Psoas muscle (tissue), 8 donors: ENCODE measurements around the gene GRIN2D. TPM values are rescaled to one million over a fixed set of nuclear protein-coding genes. Genes with fewer than 3 reads are reported as not detected.

Source experiments
- ATAC-seq, 4 donors: fragments of 200-7000 bp; cut with Tn5 transposase; one replicate each; pipeline ENCODE4 v1.9.1; 2020; ENCODE audit warnings: moderate library complexity in 3 of 4, mild to moderate bottlenecking in 2 of 4
- DNase-seq, 2 donors: peaks; one replicate each; pipeline ENCODE4 v3.0.0-alpha.2; 2020
- H3K27ac ChIP-seq: fragments of 200-600 bp; one replicate; pipeline ENCODE4 v1.8.0; 2022
- H3K27me3 ChIP-seq, 3 donors: fragments of 200-600 bp in 1 of 3; one replicate each; pipeline versions ENCODE4 v1.6.1 to v1.8.0; 2013 to 2022; ENCODE audit warnings: low read length in 2 of 3, mild to moderate bottlenecking in 2 of 3, moderate library complexity in 1 of 3; ENCODE audit not compliant: insufficient read depth in 3 of 3
- H3K36me3 ChIP-seq, 2 donors: fragments of 200-600 bp in 1 of 2; one replicate each; pipeline versions ENCODE4 v1.6.1 to v1.8.0; 2013 to 2022; ENCODE audit warnings: low read depth in 1 of 2, mild to moderate bottlenecking in 1 of 2, moderate library complexity in 1 of 2; ENCODE audit not compliant: insufficient read depth in 1 of 2
- H3K4me1 ChIP-seq: fragments of 200-600 bp; one replicate; pipeline ENCODE4 v1.8.0; 2022
- H3K4me3 ChIP-seq: fragments of 200-600 bp; one replicate; pipeline ENCODE4 v1.8.0; 2022; ENCODE audit warnings: mild to moderate bottlenecking
- H3K9me3 ChIP-seq: fragments of 200-600 bp; one replicate; pipeline ENCODE4 v1.8.0; 2022
- CTCF ChIP-seq: fragments of 200-600 bp; IDR thresholded peaks from one replicate; pipeline ENCODE4 v1.8.0; 2022; ENCODE audit warnings: antibody characterized with exemption
- WGBS, 3 donors: extraction: QIAGEN DNeasy Blood & Tissue Kit; methylation state at CpG; one replicate each; pipeline versions ENCODE4 v1.1.6 to v1.1.7; 2013; 5-methylcytosine and 5-hydroxymethylcytosine counted together
- intact Hi-C, 2 donors: fragments of 100-400 bp; cut with DNase I; formaldehyde crosslinking; loops; one replicate each; pipeline versions ENCODE4 v1.11.0 to v1.14.2; 2022
- polyA plus RNA-seq, 3 donors: library from polyadenylated mRNA; stranded (reverse); fragments of 200-250 nt; gene quantifications; one replicate each; pipeline ENCODE4 v1.2.3, GENCODE V29; 2013
- total RNA-seq, 4 donors: library from RNA; stranded (reverse); fragmentation: NEBNext Ultra II Directional in 2 of 4; extraction: Animal tissue kit (Norgen Biotek cat#: 25700) in 2 of 4; gene quantifications; one replicate each; pipeline versions ENCODE4 v1.2.1 to v1.2.4, GENCODE V29; 2021 to 2023
- donor health status: healthy with polysubstance abuse.
- donor health status: DM: no; HTN: no; CAD: no; lungs with moderate emphysema.
- donor health status: Bipolar disorder and iron deficiency.
- donor health status: healthy.
- donor health status: DM: yes; HTN: yes; CAD: no.
- donor health status: DM: no; HTN: no; CAD: no.
- donor health status: DM: no; HTN: no; CAD: no.
- donor health status: DM: yes; HTN: yes; CAD: no.

Gene GRIN2D
- total and polyA plus RNA-seq, 7 donors: 0.03 to 0.21 (median 0.04) TPM

GRCh38 chr19:48372904-48373303 is 20.6 kb upstream of the GRIN2D start:
- no peak overlapping the region for H3K4me3 ChIP-seq
- intact Hi-C loops: no loop called here
- no peaks in the 10 kb centered on the region for H3K4me1 ChIP-seq
- no peaks in the 10 kb centered on the region for H3K9me3 ChIP-seq
- ATAC-seq (no peak), DNase-seq (no peak)
- H3K36me3 ChIP-seq: no peaks in the 10 kb centered on the region
- H3K27me3 ChIP-seq: no peaks in the 10 kb centered on the region
- H3K27ac ChIP-seq: no peak overlapping the region
- no peak for TF ChIP-seq CTCF
- WGBS, 3 donors: 55 to 64% (median 61%) methylated on average over 4 of the region's 4 CpGs

GRCh38 chr19:48373567-48373966 is 19.9 kb upstream of the GRIN2D start:
- Histone ChIP-seq H3K27ac (no peak overlapping the region), H3K9me3 (no peaks in the 10 kb centered on the region), H3K27me3 (no peaks in the 10 kb centered on the region), H3K36me3 (no peaks in the 10 kb centered on the region), H3K4me1 (no peaks in the 10 kb centered on the region), H3K4me3 (no peak overlapping the region)
- DNase-seq: no peak
- intact Hi-C loops: no loop called here
- WGBS, 3 donors: 81 to 88% (median 87%) methylated on average over 11 of the region's 11 CpGs
- no peak for ATAC-seq
- TF ChIP-seq CTCF: no peak

- H3K27ac ChIP-seq: no peak overlapping the region
- intact Hi-C loops: no loop called here
- WGBS, 3 donors: 87 to 89% (median 88%) methylated on average over 10 of the region's 10 CpGs
- no peak overlapping the region for H3K4me3 ChIP-seq
- no peaks in the 10 kb centered on the region for H3K9me3 ChIP-seq
- peaks cover 2 to 29% of the 10 kb centered on the region in 2 donors for H3K36me3 ChIP-seq
- H3K4me1 ChIP-seq: no peaks in the 10 kb centered on the region
- ATAC-seq (no peak), DNase-seq (no peak)
- H3K27me3 ChIP-seq: no peaks in the 10 kb centered on the region
- TF ChIP-seq CTCF: no peak
Measured at GRCh38 chr19:48378194-48378570, 15.3 kb upstream of the GRIN2D start.

GRCh38 chr19:48379058-48379457 is 14.4 kb upstream of the GRIN2D start:
- DNase-seq (no peak), ATAC-seq (no peak)
- H3K4me1 ChIP-seq: no peaks in the 10 kb centered on the region
- no peak overlapping the region for H3K4me3 ChIP-seq
- 77 to 86% (median 84%) methylated on average over 5 of the region's 5 CpGs for WGBS, 3 donors
- H3K36me3 ChIP-seq: peaks cover 2 to 38% of the 10 kb centered on the region in 2 donors
- no peak overlapping the region for H3K27ac ChIP-seq
- TF ChIP-seq CTCF: no peak
- H3K27me3 ChIP-seq: no peaks in the 10 kb centered on the region
- intact Hi-C loops: no loop called here
- no peaks in the 10 kb centered on the region for H3K9me3 ChIP-seq

GRCh38 chr19:48381178-48381950 is 12.1 kb upstream of the GRIN2D start:
- 81 to 90% (median 84%) methylated on average over 11 of the region's 11 CpGs for WGBS, 3 donors
- intact Hi-C loops: no loop called here

More at GRCh38 chr19:48381178-48381950, 12.1 kb upstream of the GRIN2D start:
- ATAC-seq (no peak), DNase-seq (no peak)
- Histone ChIP-seq H3K9me3 (no peaks in the 10 kb centered on the region), H3K36me3 (peaks cover 2 to 61% of the 10 kb centered on the region in 2 donors), H3K27me3 (no peaks in the 10 kb centered on the region), H3K4me1 (no peaks in the 10 kb centered on the region), H3K27ac (no peak overlapping the region), H3K4me3 (no peak overlapping the region)
- TF ChIP-seq CTCF: no peak
